B cell (primary cell): ENCODE results near the gene DUSP7. TPM values are rescaled to one million over a fixed set of nuclear protein-coding genes. Genes with fewer than 3 reads are reported as not detected.

Experiments used
- ATAC-seq: fragments of 200-7000 bp; cut with Tn5 transposase; one replicate; pipeline ENCODE4 v1.10.0; 2021; ENCODE audit warnings: low read depth, mild to moderate bottlenecking, moderate number of reproducible peaks, moderate library complexity
- CTCF ChIA-PET: fragments of 350-600 bp; sonication (Branson Sonifier 250); formaldehyde crosslinking; loops from one replicate; lab custom pipeline; 2021; ENCODE audit warnings: antibody characterized with exemption, inconsistent platforms; lab: Charles Lee
- POLR2A ChIA-PET: fragments of 350-600 bp; sonication (Branson Sonifier 250); formaldehyde crosslinking; loops from one replicate; lab custom pipeline; 2021; ENCODE audit warnings: antibody characterized with exemption; lab: Charles Lee
- DNase-seq: peaks from one replicate; pipeline ENCODE4 v3.0.0; 2013
- H2AFZ ChIP-seq: 2 replicates; pipeline ENCODE4 v1.6.1; 2012; ENCODE audit warnings: mild to moderate bottlenecking, low read depth, low read length; ENCODE audit not compliant: insufficient read depth, poor library complexity, severe bottlenecking
- H3K27ac ChIP-seq, 2 donors: 1 replicate in 1 of 2; 2 replicates in 1 of 2; pipeline ENCODE4 v1.5.1; 2012 to 2013; ENCODE audit warnings: low read length in 2 of 2, mild to moderate bottlenecking in 2 of 2, moderate library complexity in 1 of 2
- H3K27me3 ChIP-seq, 4 experiments: fragments of 200-600 bp in 1 of 4; sonication (generic) in 1 of 4; replicated peaks in 1 of 4; 1 replicate in 2 of 4; 2 replicates in 2 of 4; pipeline versions ENCODE4 v1.6.1 to v1.7.0; 2013 to 2016; ENCODE audit warnings: low read length in 3 of 4, mild to moderate bottlenecking in 2 of 4, mixed read lengths in 1 of 4, moderate library complexity in 1 of 4; ENCODE audit not compliant: insufficient read depth in 4 of 4, control insufficient read depth in 3 of 4; ENCODE audit errors: control extremely low read depth in 1 of 4
- H3K36me3 ChIP-seq, 2 experiments: replicated peaks in 1 of 2; 1 replicate in 1 of 2; 2 replicates in 1 of 2; pipeline versions ENCODE4 v1.6.1 to v1.7.1; 2013; ENCODE audit warnings: low read length in 1 of 2; ENCODE audit not compliant: insufficient read depth in 2 of 2, control insufficient read depth in 1 of 2; ENCODE audit errors: control extremely low read depth in 1 of 2, extremely low read depth in 1 of 2
- H3K4me1 ChIP-seq, 2 donors: fragments of 200-600 bp in 1 of 2; sonication (generic) in 1 of 2; 1 replicate in 1 of 2; 2 replicates in 1 of 2; pipeline versions ENCODE4 v1.5.1 to v1.6.1; 2013 to 2017; ENCODE audit warnings: low read length in 2 of 2; ENCODE audit not compliant: control insufficient read depth in 2 of 2, insufficient read depth in 2 of 2
- H3K4me2 ChIP-seq: replicated peaks from 2 replicates; pipeline ENCODE3; 2012; ENCODE audit warnings: mild to moderate bottlenecking, low read depth, low read length; ENCODE audit not compliant: poor library complexity, severe bottlenecking
- H3K4me3 ChIP-seq, 5 experiments: fragments of 200-600 bp in 1 of 5; sonication (generic) in 1 of 5; 1 replicate in 3 of 5; 2 replicates in 2 of 5; pipeline versions ENCODE4 v1.5.1 to v1.7.0; 2011 to 2016; ENCODE audit warnings: low read length in 4 of 5, mild to moderate bottlenecking in 4 of 5, low read depth in 2 of 5, control low read depth in 1 of 5, moderate library complexity in 1 of 5; ENCODE audit not compliant: insufficient read depth in 1 of 5; ENCODE audit errors: control extremely low read depth in 1 of 5, extremely low read depth in 1 of 5
- H3K79me2 ChIP-seq: fragments of 200-600 bp; sonication (generic); one replicate; pipeline ENCODE4 v1.6.0; 2016; ENCODE audit warnings: low read length; ENCODE audit not compliant: control insufficient read depth, insufficient read depth
- H3K9ac ChIP-seq: fragments of 200-600 bp; sonication (generic); 2 replicates; pipeline ENCODE4 v1.6.1; 2017; ENCODE audit warnings: mild to moderate bottlenecking, low read length, moderate library complexity
- H3K9me3 ChIP-seq, 3 donors: one replicate each; pipeline versions ENCODE4 v1.6.1 to v1.7.1; 2013; ENCODE audit warnings: low read length in 2 of 3; ENCODE audit not compliant: control insufficient read depth in 2 of 3, insufficient read depth in 1 of 3; ENCODE audit errors: control extremely low read depth in 1 of 3
- H4K20me1 ChIP-seq: 2 replicates; pipeline ENCODE4 v1.6.0; 2012; ENCODE audit warnings: mild to moderate bottlenecking, low read length; ENCODE audit not compliant: insufficient read depth, control insufficient read depth, poor library complexity, severe bottlenecking
- H3K27ac Mint-ChIP-seq: one replicate; pipeline ENCODE4 v1.8.0; 2021; ENCODE audit warnings: mixed read lengths
- H3K27me3 Mint-ChIP-seq: one replicate; pipeline ENCODE4 v1.8.0; 2021; ENCODE audit warnings: mixed read lengths
- H3K4me1 Mint-ChIP-seq: one replicate; pipeline ENCODE4 v1.8.0; 2021; ENCODE audit warnings: mixed read lengths
- H3K4me3 Mint-ChIP-seq: one replicate; pipeline ENCODE4 v1.8.0; 2021; ENCODE audit warnings: mixed read lengths
- H3K9me3 Mint-ChIP-seq: one replicate; pipeline ENCODE4 v1.8.0; 2022; ENCODE audit warnings: mixed read lengths; ENCODE audit not compliant: insufficient read depth
- CTCF ChIP-seq: fragments of 200-600 bp; IDR thresholded peaks from one replicate; pipeline ENCODE4 v1.8.0; 2022; ENCODE audit warnings: antibody characterized with exemption, mild to moderate bottlenecking
- EZH2 ChIP-seq: IDR thresholded peaks from 2 replicates; pipeline ENCODE4 v1.6.1; 2012; ENCODE audit warnings: borderline replicate concordance, low read depth, mild to moderate bottlenecking, moderate library complexity, low read length; ENCODE audit not compliant: insufficient read depth, poor library complexity, severe bottlenecking
- WGBS: methylation state at CpG from one replicate; pipeline ENCODE4 v1.1.5; 2013; ENCODE audit warnings: missing lambda C conversion rate; ENCODE audit not compliant: insufficient coverage; 5-methylcytosine and 5-hydroxymethylcytosine counted together
- intact Hi-C: fragments of 100-400 bp; cut with micrococcal nuclease; formaldehyde crosslinking; loops from one replicate; pipeline ENCODE4 v1.10.0; 2022
- polyA plus RNA-seq: library from polyadenylated mRNA; depleted of rRNA; stranded (reverse); fragments of >200 nt; gene quantifications from 2 replicates; pipeline ENCODE4 v1.2.3, GENCODE V29; 2012
- total RNA-seq, 2 donors: library from RNA; stranded (reverse); fragments of 120-200 nt in 1 of 2; gene quantifications; 1 replicate in 1 of 2; 2 replicates in 1 of 2; pipeline versions ENCODE4 v1.2.3 to v1.2.4, GENCODE V29; 2013 to 2022

DUSP7 gene
- total and polyA plus RNA-seq, 2 donors (not counting 1 experiment from before 2014, with no cell fraction given), result 5.1 to 6.9 TPM

- Histone ChIP-seq H4K20me1 (no peaks in the 10 kb centered on the region), H3K9ac (peak overlapping the region; percentile 72), H3K36me3 (peaks cover 0 to 7% of the 10 kb centered on the region in 2 experiments), H3K27me3 (no peaks in the 10 kb centered on the region), H3K4me1 (peaks cover 47 to 60% of the 10 kb centered on the region in 2 donors), H3K4me2 (peak overlapping the region; percentile 96), H3K9me3 (no peaks in the 10 kb centered on the region), H2AFZ (peak overlapping the region; percentile 72), H3K79me2 (no peaks in the 10 kb centered on the region), H3K4me3 (peak overlapping the region; percentile 2 to 66 (median 54)), H3K27ac (peak overlapping the region in 1 of 2 donors; percentile 27)
- Mint-ChIP-seq H3K27ac (peak overlapping the region; percentile 91), H3K4me3 (peak overlapping the region; percentile 92), H3K4me1 (peaks cover 51% of the 10 kb centered on the region), H3K27me3 (no peaks in the 10 kb centered on the region), H3K9me3 (no peaks in the 10 kb centered on the region)
- ATAC-seq (no peak), DNase-seq (peak; percentile 44)
- POLR2A ChIA-PET, result interaction anchor here (1.0 kb wide), 1 partner anchor 100 kb away, joined by 3 read pairs; the partner anchor contains the start of gene POC1A
- TF ChIP-seq CTCF (no peak), EZH2 (no peak)
- WGBS, result 1% methylated on average over 19 of the region's 26 CpGs
- CTCF ChIA-PET, result interaction anchor here (1.2 to 3.7 kb wide), 3 partner anchors 59 to 93 kb away, joined by 4 to 31 read pairs (median 5); partner anchors contain the start of gene RPL29
- intact Hi-C loops, result loop anchor here (1.0 to 10.0 kb wide), 3 partner anchors 54 to 480 kb away; partner anchors contain the start of genes NT5DC2, TLR9 and UQCC5
These were observed 1.5 kb downstream of the DUSP7 start for GRCh38 chr3:52054661-52055511.
